K562 (cell line): ENCODE results near the gene CHMP2A. TPM values are rescaled to one million over a fixed set of nuclear protein-coding genes. Genes with fewer than 3 reads are reported as not detected.

ENCODE experiments used
- ATAC-seq: fragments of 200-7000 bp; cut with Tn5 transposase; 3 replicates; pipeline ENCODE4 v1.9.1; 2020; ENCODE audit warnings: moderate library complexity
- BruUV-seq: library from RNA; stranded (reverse); fragments of 400-500 nt; replicated peaks from 2 replicates; lab custom pipeline; 2021; lab: Mats Ljungman, UMichigan
- CTCF ChIA-PET: fragments of 300-600 bp; formaldehyde crosslinking; extraction: SDS; loops from one replicate; lab custom pipeline; 2021; ENCODE audit warnings: low intra/inter-chr PET ratio; lab: Yijun Ruan, JAX
- POLR2A ChIA-PET: fragments of 300-600, 350-650 bp; sonication (Branson Sonifier 250); formaldehyde crosslinking; extraction: SDS; loops from one replicate; lab custom pipeline; 2021; ENCODE audit warnings: antibody characterized with exemption, inconsistent platforms; lab: Yijun Ruan, JAX
- DNase-seq, 4 experiments: peaks; one replicate each; pipeline versions ENCODE4 v3.0.0 to v3.0.0-alpha.2; 2011 to 2018; ENCODE audit warnings: low spot score in 3 of 4, mixed read lengths in 3 of 4; ENCODE audit errors: extremely low read depth in 1 of 4
- FAIRE-seq: peaks from 2 replicates; lab custom pipeline; 2011; peaks lifted over from hg19 to GRCh38; lab: Jason Lieb, UNC
- H2AFZ ChIP-seq: 2 replicates; pipeline ENCODE4 v1.6.0; 2011; ENCODE audit warnings: low read depth, low read length, control low read depth, inconsistent platforms
- H3K27ac ChIP-seq: fragments of 200-600 bp; 3 replicates; pipeline ENCODE4 v1.8.0; 2011; ENCODE audit warnings: low read depth, mild to moderate bottlenecking, control low read depth, inconsistent platforms, low read length, moderate library complexity, mixed read lengths; ENCODE audit errors: extremely low read depth
- H3K27me3 ChIP-seq, 2 experiments: fragments of 300-600 bp in 1 of 2; 2 replicates in 1 of 2; 3 replicates in 1 of 2; pipeline versions ENCODE4 v1.6.0 to v1.8.0; 2011; ENCODE audit warnings: inconsistent platforms in 2 of 2, low read length in 2 of 2, mild to moderate bottlenecking in 1 of 2, mixed read lengths in 1 of 2, moderate library complexity in 1 of 2; ENCODE audit not compliant: control insufficient read depth in 2 of 2, insufficient read depth in 2 of 2
- H3K36me3 ChIP-seq: fragments of 300-600 bp; 3 replicates; pipeline ENCODE4 v1.8.0; 2011; ENCODE audit warnings: mild to moderate bottlenecking, low read length, inconsistent platforms; ENCODE audit not compliant: control insufficient read depth, insufficient read depth
- H3K4me1 ChIP-seq, 2 experiments: fragments of 200-600 bp in 1 of 2; replicated peaks in 1 of 2; 2 replicates in 1 of 2; 3 replicates in 1 of 2; pipeline versions ENCODE4 v1.5.1 to v1.8.0; 2011; ENCODE audit warnings: inconsistent platforms in 2 of 2, low read length in 2 of 2, mild to moderate bottlenecking in 1 of 2, mixed read lengths in 1 of 2, moderate library complexity in 1 of 2; ENCODE audit not compliant: control insufficient read depth in 2 of 2, insufficient read depth in 2 of 2
- H3K4me2 ChIP-seq: 2 replicates; pipeline ENCODE4 v1.6.1; 2011; ENCODE audit warnings: low read length, control low read depth, inconsistent platforms, mixed read lengths; ENCODE audit not compliant: insufficient read depth
- H3K4me3 ChIP-seq: fragments of 200-600 bp; sonication (generic), shearing (Covaris generic); 2 replicates; pipeline ENCODE4 v1.5.1; 2016; ENCODE audit warnings: control low read depth, inconsistent platforms
- H3K79me2 ChIP-seq: fragments of 200-600 bp; 3 replicates; pipeline ENCODE4 v1.8.0; 2011; ENCODE audit warnings: low read length, inconsistent platforms; ENCODE audit not compliant: control insufficient read depth, insufficient read depth
- H3K9ac ChIP-seq, 2 experiments: 2 replicates each; pipeline versions ENCODE4 v1.6.0 to v1.6.1; 2011; ENCODE audit warnings: low read depth in 2 of 2, low read length in 2 of 2, control low read depth in 1 of 2, inconsistent platforms in 1 of 2, mild to moderate bottlenecking in 1 of 2, mixed read lengths in 1 of 2; ENCODE audit not compliant: insufficient read depth in 1 of 2
- H3K9me1 ChIP-seq: one replicate; pipeline ENCODE4 v1.6.0; 2011; ENCODE audit warnings: inconsistent platforms, mild to moderate bottlenecking, low read length, moderate library complexity; ENCODE audit not compliant: control insufficient read depth, insufficient read depth
- H3K9me3 ChIP-seq: replicated peaks from 2 replicates; pipeline ENCODE4 v1.5.1; 2011; ENCODE audit warnings: low read depth, low read length, inconsistent platforms; ENCODE audit not compliant: control insufficient read depth, insufficient read depth
- H4K20me1 ChIP-seq: replicated peaks from 2 replicates; pipeline ENCODE4 v1.6.1; 2011; ENCODE audit warnings: low read length, inconsistent platforms, mixed read lengths; ENCODE audit not compliant: control insufficient read depth, insufficient read depth
- BRD4 ChIP-seq: fragments of 200-600 bp; sonication (generic); IDR thresholded peaks from 2 replicates; pipeline ENCODE4 v1.6.1; 2017; ENCODE audit warnings: inconsistent platforms
- CBFB ChIP-seq: sonication (generic); formaldehyde crosslinking; IDR thresholded peaks from 2 replicates; pipeline ENCODE4 v1.4.0; 2020; ENCODE audit warnings: mild to moderate bottlenecking, missing genetic modification reagents
- CHD1 ChIP-seq: fragments of 200-600 bp; sonication (generic); IDR thresholded peaks from one replicate; pipeline ENCODE4 v1.6.1; 2012; ENCODE audit warnings: mild to moderate bottlenecking, moderate library complexity, low read length, inconsistent platforms
- MECOM ChIP-seq: fragments of 250-450 bp; sonication (Bioruptor Pico); IDR thresholded peaks from 2 replicates; pipeline ENCODE4 v1.8.0; 2022; ENCODE audit warnings: inconsistent platforms
- NCOA1 ChIP-seq: fragments of 450-650 bp; IDR thresholded peaks from 2 replicates; pipeline ENCODE4 v1.6.1; 2016; ENCODE audit warnings: low read depth
- NR2F6 ChIP-seq: fragments of 450-650 bp; formaldehyde crosslinking; IDR thresholded peaks from 2 replicates; pipeline ENCODE4 v1.4.0; 2020; ENCODE audit warnings: mild to moderate bottlenecking
- PATZ1 ChIP-seq: fragments of 250-450 bp; sonication (Bioruptor Pico); IDR thresholded peaks from 2 replicates; pipeline ENCODE4 v1.5.0; 2020; ENCODE audit warnings: mild to moderate bottlenecking, borderline replicate concordance
- YY1 ChIP-seq, 3 experiments: IDR thresholded peaks; 2 replicates each; pipeline ENCODE4 v1.6.1; 2011; ENCODE audit warnings: low read length in 2 of 3, mild to moderate bottlenecking in 2 of 3, moderate library complexity in 2 of 3, borderline replicate concordance in 1 of 3, control low read depth in 1 of 3, low read depth in 1 of 3; ENCODE audit not compliant: insufficient read depth in 3 of 3, insufficient replicate concordance in 2 of 3, control insufficient read depth in 1 of 3, insufficient read length in 1 of 3; ENCODE audit errors: extremely low read depth in 1 of 3
- ZFP30 ChIP-seq: fragments of 250-450 bp; sonication (Bioruptor Pico); IDR thresholded peaks from 2 replicates; pipeline ENCODE4 v1.8.0; 2022; ENCODE audit warnings: moderate library complexity, mild to moderate bottlenecking, inconsistent platforms, borderline replicate concordance
- ZKSCAN8 ChIP-seq: fragments of 200-800 bp; sonication (Bioruptor generic); IDR thresholded peaks from 2 replicates; pipeline ENCODE4 v1.6.1; 2016; ENCODE audit warnings: missing genetic modification characterization, missing compliant biosample characterization
- ZNF511 ChIP-seq: sonication (generic); formaldehyde crosslinking; IDR thresholded peaks from 2 replicates; pipeline ENCODE4 v1.8.0; 2022; ENCODE audit warnings: mild to moderate bottlenecking, missing genetic modification reagents
- WGBS: fragments of 100-300 bp; shearing (Covaris generic); methylation state at CpG from one replicate; pipeline ENCODE4 v1.1.6; 2016; ENCODE audit warnings: low coverage, mixed read lengths; ENCODE audit not compliant: insufficient coverage; ENCODE audit errors: missing lambda C conversion rate; 5-methylcytosine and 5-hydroxymethylcytosine counted together
- in situ Hi-C: fragments of 300-500 bp; cut with MboI; formaldehyde crosslinking; loops from 4 replicates; pipeline ENCODE4 v1.15.0; 2018; ENCODE audit warnings: inconsistent platforms, mixed read lengths
- intact Hi-C: fragments of 100-400 bp; cut with micrococcal nuclease; formaldehyde crosslinking; loops from 2 replicates; pipeline ENCODE4 v1.14.2; 2022
- polyA plus RNA-seq, 8 experiments: library from polyadenylated mRNA; depleted of rRNA in 4 of 8; stranded (reverse) in 5 of 8; unstranded in 3 of 8; fragments of >200 nt; fragmentation: Nextera tagmentation in 2 of 8; fragmentation: Illumina TruSeq in 1 of 8; extraction: Ambion mirVana in 2 of 8; extraction: Trizol in 1 of 8; gene quantifications; 2 replicates each; pipeline versions ENCODE4 v1.2.1 to v1.2.3, GENCODE V29; 2011 to 2014; ENCODE audit warnings: inconsistent platforms in 1 of 8, missing spikeins in 1 of 8
- total RNA-seq, 7 experiments: library from RNA; depleted of rRNA in 6 of 7; stranded (reverse); fragments of >200 nt in 6 of 7; fragmentation: Illumina TruSeq in 2 of 7; extraction: Trizol in 2 of 7; gene quantifications; 2 replicates each; pipeline versions ENCODE4 v1.2.1 to v1.2.3, GENCODE V29; 2011 to 2021; ENCODE audit warnings: low replicate concordance in 1 of 7
- TF ChIP-seq, protein P1 (sequence below): fragments of 250-450 bp; sonication (Bioruptor Pico); IDR thresholded peaks from 2 replicates; pipeline ENCODE4 v1.4.0; 2020; ENCODE audit warnings: mild to moderate bottlenecking, moderate library complexity
- TF ChIP-seq, protein P2 (sequence below): fragments of 450-650 bp; formaldehyde crosslinking; IDR thresholded peaks from 2 replicates; pipeline ENCODE4 v1.4.0; 2022; ENCODE audit warnings: mild to moderate bottlenecking, moderate library complexity
- TF ChIP-seq, protein P3 (sequence below): fragments of 450-650 bp; IDR thresholded peaks from one replicate; pipeline ENCODE4 v1.6.1; 2018; ENCODE audit warnings: mild to moderate bottlenecking, moderate library complexity; ENCODE audit not compliant: partially characterized antibody

Gene CHMP2A
- total and polyA plus RNA-seq, 9 of the 15 experiments (the other 6 are each of a cell fraction or from before 2014, with no cell fraction given), result 57.6 to 159 (median 87.2) TPM

DNA sequence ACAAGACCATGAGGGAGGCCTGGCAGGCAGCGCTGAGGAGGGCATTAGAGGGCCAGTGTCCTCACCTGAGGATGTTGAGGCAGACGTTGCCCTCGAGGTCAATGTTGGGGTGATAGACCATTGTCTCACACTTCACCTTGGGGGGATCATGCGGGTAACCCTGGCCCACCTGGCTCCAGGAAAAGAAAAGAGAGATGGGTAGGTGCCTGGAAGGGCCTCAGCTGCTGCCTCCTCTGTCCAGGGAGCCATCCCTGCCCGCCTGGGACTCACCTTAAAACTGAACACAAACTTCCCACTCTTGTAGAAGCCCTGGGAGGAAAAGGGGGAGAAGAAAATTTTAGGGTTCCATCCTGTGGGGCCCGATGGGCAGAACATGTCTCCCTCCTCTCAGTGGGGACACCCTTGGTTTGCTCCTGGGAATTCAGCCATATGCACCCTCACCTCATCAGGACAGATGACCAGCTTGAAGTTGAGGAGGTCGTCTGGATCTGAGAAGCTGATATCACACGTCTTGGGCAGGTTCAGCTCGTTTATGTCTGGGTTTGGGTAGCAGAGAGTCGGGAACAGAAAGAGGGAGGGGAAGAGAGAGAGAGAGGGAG, 1.8 kb upstream of the CHMP2A start:
- ChIA-PET POLR2A (interaction anchor here (0.9 to 1.2 kb wide), 2 partner anchors 9 to 18 kb away, joined by 3 to 4 read pairs; no protein-coding TSS in a partner anchor), CTCF (no interaction called here)
- ATAC-seq (no peak), FAIRE-seq (no peak), DNase-seq (no peak)
- no peaks in the 10 kb centered on the region for H4K20me1 ChIP-seq
- peak overlapping the region; percentile 94; the same call in 2 of the 3 replicates for H3K27ac ChIP-seq
- 52% methylated on average over 8 of the region's 10 CpGs for WGBS
- peaks cover 50% of the 10 kb centered on the region for H3K36me3 ChIP-seq
- peaks cover 60% of the 10 kb centered on the region for H3K79me2 ChIP-seq
- BruUV-seq, result no TSS peak
- no peaks in the 10 kb centered on the region for H3K27me3 ChIP-seq
- peak overlapping the region; percentile 92 for H3K4me3 ChIP-seq
- H3K4me2 ChIP-seq, result peak overlapping the region; percentile 83
- peaks cover 36 to 59% of the 10 kb centered on the region in 2 experiments for H3K4me1 ChIP-seq
- peak overlapping the region; percentile 92 to 98 for H3K9ac ChIP-seq
- H3K9me1 ChIP-seq, result peaks cover 3% of the 10 kb centered on the region
- H2AFZ ChIP-seq, result no peak overlapping the region
- H3K9me3 ChIP-seq, result no peaks in the 10 kb centered on the region
- in situ Hi-C loops, result no loop called here
- intact Hi-C loops, result no loop called here
- TF ChIP-seq CHD1 (no peak), NCOA1 (no peak), MECOM (no peak), YY1 (IDR thresholded peaks at IDR 0.05; ENCODE audit: borderline replicate concordance in 1 of 3, control insufficient read depth in 1 of 3, extremely low read depth in 1 of 3, insufficient read depth in 3 of 3, insufficient read length in 1 of 3, insufficient replicate concordance in 2 of 3, low read depth in 1 of 3, low read length in 2 of 3) (no peak), BRD4 (no peak), ZFP30 (no peak), PATZ1 (no peak), NR2F6 (CRISPR knock-in tag) (no peak), CBFB (no peak), ZNF511 (CRISPR knock-in tag) (no peak), ZKSCAN8 (CRISPR knock-in tag) (no peak)
- TF ChIP-seq, protein P1, sequence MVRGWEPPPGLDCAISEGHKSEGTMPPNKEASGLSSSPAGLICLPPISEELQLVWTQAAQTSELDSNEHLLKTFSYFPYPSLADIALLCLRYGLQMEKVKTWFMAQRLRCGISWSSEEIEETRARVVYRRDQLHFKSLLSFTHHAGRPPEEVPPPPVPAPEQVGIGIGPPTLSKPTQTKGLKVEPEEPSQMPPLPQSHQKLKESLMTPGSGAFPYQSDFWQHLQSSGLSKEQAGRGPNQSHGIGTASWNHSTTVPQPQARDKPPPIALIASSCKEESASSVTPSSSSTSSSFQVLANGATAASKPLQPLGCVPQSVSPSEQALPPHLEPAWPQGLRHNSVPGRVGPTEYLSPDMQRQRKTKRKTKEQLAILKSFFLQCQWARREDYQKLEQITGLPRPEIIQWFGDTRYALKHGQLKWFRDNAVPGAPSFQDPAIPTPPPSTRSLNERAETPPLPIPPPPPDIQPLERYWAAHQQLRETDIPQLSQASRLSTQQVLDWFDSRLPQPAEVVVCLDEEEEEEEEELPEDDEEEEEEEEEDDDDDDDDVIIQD, result no peak
- TF ChIP-seq, protein P2, sequence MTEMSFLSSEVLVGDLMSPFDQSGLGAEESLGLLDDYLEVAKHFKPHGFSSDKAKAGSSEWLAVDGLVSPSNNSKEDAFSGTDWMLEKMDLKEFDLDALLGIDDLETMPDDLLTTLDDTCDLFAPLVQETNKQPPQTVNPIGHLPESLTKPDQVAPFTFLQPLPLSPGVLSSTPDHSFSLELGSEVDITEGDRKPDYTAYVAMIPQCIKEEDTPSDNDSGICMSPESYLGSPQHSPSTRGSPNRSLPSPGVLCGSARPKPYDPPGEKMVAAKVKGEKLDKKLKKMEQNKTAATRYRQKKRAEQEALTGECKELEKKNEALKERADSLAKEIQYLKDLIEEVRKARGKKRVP, result no peak
- TF ChIP-seq, protein P3, sequence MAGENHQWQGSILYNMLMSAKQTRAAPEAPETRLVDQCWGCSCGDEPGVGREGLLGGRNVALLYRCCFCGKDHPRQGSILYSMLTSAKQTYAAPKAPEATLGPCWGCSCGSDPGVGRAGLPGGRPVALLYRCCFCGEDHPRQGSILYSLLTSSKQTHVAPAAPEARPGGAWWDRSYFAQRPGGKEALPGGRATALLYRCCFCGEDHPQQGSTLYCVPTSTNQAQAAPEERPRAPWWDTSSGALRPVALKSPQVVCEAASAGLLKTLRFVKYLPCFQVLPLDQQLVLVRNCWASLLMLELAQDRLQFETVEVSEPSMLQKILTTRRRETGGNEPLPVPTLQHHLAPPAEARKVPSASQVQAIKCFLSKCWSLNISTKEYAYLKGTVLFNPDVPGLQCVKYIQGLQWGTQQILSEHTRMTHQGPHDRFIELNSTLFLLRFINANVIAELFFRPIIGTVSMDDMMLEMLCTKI, result no peak
